Epithelial cell of alveolus of lung (primary cell): ENCODE measurements around the gene PHLPP1. TPM values are rescaled to one million over a fixed set of nuclear protein-coding genes. Genes with fewer than 3 reads are reported as not detected.

Experiments
- total RNA-seq: library from RNA; depleted of rRNA; stranded (reverse); fragments of >200 nt; gene quantifications from 2 replicates; pipeline ENCODE4 v1.2.1, GENCODE V29; 2015

The PHLPP1 gene
- 5.6 and 6.7 TPM in 2 replicates for total RNA-seq

GRCh38 chr18:62715436-62715758 lies at the start of gene PHLPP1:
Gene PHLPP1 (plus strand): TSS chr18:62715541. CDS start chr18:62715684, 143 bp downstream.

Other genes starting within 250 kb of the PHLPP1 start
- gene ZCCHC2, start 192.5 kb upstream of the PHLPP1 start, total RNA-seq = 3.4 and 5.7 TPM in 2 replicates